NK-92 (cell line): ENCODE results near the gene HPCAL1.
"Not testable (repeated sequence)": the region's sequence is repeated elsewhere in the genome, so short reads cannot be mapped to it uniquely, and the experiment has no call there.

Experiments
- DNase-seq: peaks from one replicate; lab custom pipeline; 2025; ENCODE audit not compliant: unreplicated experiment; lab: John Stamatoyannopoulos, UW

Gene HPCAL1

GRCh38 chr2:10435820-10436204 lies 133.1 kb downstream of the HPCAL1 start:
- DNase-seq, result no peak

- DNase-seq, result no peak
Measured at GRCh38 chr2:10436583-10437110, 133.9 kb downstream of the HPCAL1 start.

- no peak for DNase-seq
Measured at GRCh38 chr2:10437806-10438205, 135.1 kb downstream of the HPCAL1 start.

- no peak for DNase-seq
Measured at GRCh38 chr2:10438688-10439087, 136.0 kb downstream of the HPCAL1 start.

GRCh38 chr2:10439185-10439879 lies 136.6 kb downstream of the HPCAL1 start:
- DNase-seq, result no peak

GRCh38 chr2:10439971-10440370 lies 137.3 kb downstream of the HPCAL1 start:
- no peak for DNase-seq

GRCh38 chr2:10440736-10441135 lies 138.0 kb downstream of the HPCAL1 start:
- no peak for DNase-seq

GRCh38 chr2:10441948-10442347 lies 139.2 kb downstream of the HPCAL1 start:
- DNase-seq, result no peak

- not testable (repeated sequence) for DNase-seq
Measured at GRCh38 chr2:10442469-10443126, 139.9 kb downstream of the HPCAL1 start.

GRCh38 chr2:10444463-10444862 lies 141.8 kb downstream of the HPCAL1 start:
- DNase-seq, result no peak

GRCh38 chr2:10446631-10447030 lies 143.9 kb downstream of the HPCAL1 start:
- no peak for DNase-seq

GRCh38 chr2:10447300-10447894 lies 144.7 kb downstream of the HPCAL1 start:
- no peak for DNase-seq

- peak; percentile 80 for DNase-seq
Measured at GRCh38 chr2:10447895-10448575, 145.3 kb downstream of the HPCAL1 start, which contains the start of gene ODC1. ODC1 (minus strand) TSS chr2:10448327; CDS start chr2:10445032, 3,295 bp downstream.

- peak; percentile 76 for DNase-seq
Measured at GRCh38 chr2:10448576-10449485, 146.1 kb downstream of the HPCAL1 start.

GRCh38 chr2:10449486-10449831 lies 146.8 kb downstream of the HPCAL1 start:
- DNase-seq, result no peak

GRCh38 chr2:10449838-10450691 lies 147.4 kb downstream of the HPCAL1 start:
- DNase-seq, result no peak

GRCh38 chr2:10451819-10452218 lies 149.1 kb downstream of the HPCAL1 start:
- no peak for DNase-seq

GRCh38 chr2:10452312-10452711 lies 149.6 kb downstream of the HPCAL1 start:
- no peak for DNase-seq
